Lower leg skin (tissue), 4 donors: ENCODE results near the gene TCTA. TPM values are rescaled to one million over a fixed set of nuclear protein-coding genes. Genes with fewer than 3 reads are reported as not detected.

Experiments
- DNase-seq, 2 donors: peaks; one replicate each; pipeline ENCODE4 v3.0.0-alpha.2; 2019; ENCODE audit warnings: low spot score in 2 of 2
- H3K4me3 ChIP-seq: fragments of 200-600 bp; sonication (generic); 2 replicates; pipeline ENCODE4 v1.5.1; 2017; ENCODE audit warnings: mild to moderate bottlenecking, low read depth; ENCODE audit not compliant: poor library complexity, severe bottlenecking
- CTCF ChIP-seq, 3 donors: fragments of 450-650 bp; IDR thresholded peaks; one replicate each; pipeline ENCODE4 v1.5.1; 2016; ENCODE audit warnings: antibody characterized with exemption in 3 of 3, mild to moderate bottlenecking in 3 of 3, moderate library complexity in 2 of 3
- POLR2A ChIP-seq, 2 donors: fragments of 450-650 bp; IDR thresholded peaks; one replicate each; pipeline ENCODE4 v1.6.1; 2016 to 2017; ENCODE audit warnings: antibody characterized with exemption in 2 of 2, mild to moderate bottlenecking in 1 of 2, moderate library complexity in 1 of 2
- WGBS, 2 donors: methylation state at CpG; one replicate each; pipeline ENCODE4 v1.1.5; 2018; 5-methylcytosine and 5-hydroxymethylcytosine counted together
- intact Hi-C: fragments of 100-400 bp; cut with DNase I; formaldehyde crosslinking; loops from one replicate; pipeline ENCODE4 v1.15.0; 2023; ENCODE audit warnings: low total_unique reads
- total RNA-seq, 4 donors: library from RNA; depleted of rRNA; stranded (reverse); fragments of >200 nt; gene quantifications; one replicate each; pipeline ENCODE4 v1.1.0, GENCODE V29; 2016

Gene TCTA
- total RNA-seq, 4 donors from 2014 or later: 6.6 to 26.4 (median 14.1) TPM

GRCh38 chr3:49378249-49378895 is 33.9 kb upstream of the TCTA start:
- intact Hi-C loops: no loop called here
- 40% methylated on average over 11 of the region's 11 CpGs for WGBS, 2 donors
- H3K4me3 ChIP-seq: no peak overlapping the region
- peak; percentile 54 to 88 for DNase-seq
- TF ChIP-seq CTCF (IDR thresholded peaks at IDR 0.05) (no peak), POLR2A (IDR thresholded peaks at IDR 0.05) (no peak)

DNA sequence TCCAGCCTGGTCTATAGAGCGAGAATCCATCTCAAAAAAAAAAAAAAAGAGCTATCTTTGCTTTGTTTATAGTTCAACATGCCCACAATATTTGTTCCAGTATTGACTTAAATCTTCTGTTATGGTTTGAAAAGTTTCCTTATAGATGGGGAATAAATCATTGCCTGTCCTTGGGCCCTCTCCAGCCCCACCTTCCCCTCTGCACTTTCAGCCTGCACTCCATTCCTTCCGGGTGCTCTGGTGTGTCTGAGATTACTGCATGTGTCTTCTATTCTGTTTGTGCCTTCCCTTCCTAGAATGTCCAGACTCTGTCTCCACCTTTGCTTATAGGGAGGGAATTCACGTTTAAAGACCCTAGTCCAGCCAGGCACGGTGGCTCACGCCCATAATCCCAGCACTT is 28.8 kb upstream of the TCTA start:
- intact Hi-C loops: no loop called here
- WGBS, 2 donors: 64 to 69% methylated on average over 5 of the region's 5 CpGs
- no peak for DNase-seq
- H3K4me3 ChIP-seq: no peak overlapping the region
- TF ChIP-seq POLR2A (IDR thresholded peaks at IDR 0.05) (no peak), CTCF (IDR thresholded peaks at IDR 0.05) (no peak)

- no peak for DNase-seq
- no peak overlapping the region for H3K4me3 ChIP-seq
- intact Hi-C loops: no loop called here
- WGBS, 2 donors: 83 to 96% methylated on average over 1 of the region's 1 CpG
- TF ChIP-seq CTCF (IDR thresholded peaks at IDR 0.05) (no peak), POLR2A (IDR thresholded peaks at IDR 0.05) (no peak)
Measured at GRCh38 chr3:49385617-49386016, 26.6 kb upstream of the TCTA start.

- intact Hi-C loops: no loop called here
- WGBS, 2 donors: 80 to 83% methylated on average over 11 of the region's 11 CpGs
- TF ChIP-seq CTCF (IDR thresholded peaks at IDR 0.05) (no peak), POLR2A (IDR thresholded peaks at IDR 0.05) (no peak)
Measured at GRCh38 chr3:49386056-49386756, 26.0 kb upstream of the TCTA start.

DNA sequence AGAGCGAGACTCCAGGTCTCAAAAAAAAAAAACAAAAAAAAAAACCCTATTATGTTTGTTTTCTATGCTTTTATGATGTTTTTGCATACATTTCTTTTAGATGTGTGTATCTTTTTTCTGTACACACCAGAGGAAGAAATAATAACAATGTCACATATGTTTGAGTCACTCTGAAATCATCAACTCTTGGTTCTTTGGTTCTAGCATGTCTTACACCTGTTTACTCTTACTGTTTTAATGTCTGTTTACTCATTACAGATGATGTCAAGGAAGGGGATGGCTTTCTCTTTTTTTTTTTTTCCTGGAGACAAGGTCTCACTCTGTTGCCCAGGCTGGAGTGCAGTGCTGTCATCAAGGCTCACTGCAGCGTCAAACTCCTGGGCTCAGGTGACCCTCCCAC is 24.5 kb upstream of the TCTA start:
- no peak for TF ChIP-seq CTCF (IDR thresholded peaks at IDR 0.05)

More at GRCh38 chr3:49386056-49386756, 26.0 kb upstream of the TCTA start:
- no peak overlapping the region for H3K4me3 ChIP-seq
- DNase-seq: no peak

More for the DNA sequence above, 24.5 kb upstream of the TCTA start:
- no peak overlapping the region for H3K4me3 ChIP-seq
- no peak for DNase-seq
- intact Hi-C loops: no loop called here
- WGBS, 2 donors: 93% methylated on average over 2 of the region's 2 CpGs
